Sigmoid colon (tissue), 7 donors: ENCODE measurements around the gene ZXDC. TPM values are rescaled to one million over a fixed set of nuclear protein-coding genes. Genes with fewer than 3 reads are reported as not detected.

Source experiments
- DNase-seq: peaks from one replicate; pipeline ENCODE4 v3.0.0-alpha.2; 2019
- H3K27ac ChIP-seq, 4 donors: fragments of 200-600 bp; sonication (generic); one replicate each; pipeline ENCODE4 v1.5.1; 2016 to 2019; ENCODE audit warnings: mild to moderate bottlenecking in 1 of 4
- H3K27me3 ChIP-seq, 3 donors: fragments of 200-600 bp; sonication (generic); one replicate each; pipeline ENCODE4 v1.5.1; 2019; ENCODE audit warnings: mild to moderate bottlenecking in 1 of 3
- H3K36me3 ChIP-seq, 4 donors: fragments of 200-600 bp; sonication (generic); one replicate each; pipeline ENCODE4 v1.5.1; 2016 to 2019
- H3K4me1 ChIP-seq, 4 donors: fragments of 200-600 bp; sonication (generic); one replicate each; pipeline ENCODE4 v1.5.1; 2017 to 2019
- H3K4me3 ChIP-seq, 4 donors: fragments of 200-600 bp; sonication (generic); one replicate each; pipeline ENCODE4 v1.5.1; 2017 to 2019; ENCODE audit warnings: mild to moderate bottlenecking in 2 of 4, moderate library complexity in 1 of 4
- H3K9me3 ChIP-seq, 4 donors: fragments of 200-600 bp in 3 of 4; sonication (generic) in 3 of 4; one replicate each; pipeline versions ENCODE4 v1.5.1 to v1.6.1; 2013 to 2019
- CTCF ChIP-seq, 4 experiments: fragments of 450-650 bp in 3 of 4; fragments of 200-600 bp in 1 of 4; IDR thresholded peaks; one replicate each; pipeline ENCODE4 v1.5.1; 2016 to 2019; ENCODE audit warnings: antibody characterized with exemption in 4 of 4, mild to moderate bottlenecking in 3 of 4, moderate library complexity in 2 of 4
- EP300 ChIP-seq, 4 donors: sonication (generic); formaldehyde crosslinking; IDR thresholded peaks; one replicate each; pipeline ENCODE4 v1.6.1; 2017; ENCODE audit warnings: antibody characterized with exemption in 4 of 4
- POLR2A ChIP-seq, 2 donors: fragments of 450-650 bp; IDR thresholded peaks; one replicate each; pipeline ENCODE4 v1.6.1; 2016; ENCODE audit warnings: antibody characterized with exemption in 2 of 2, mild to moderate bottlenecking in 2 of 2, moderate library complexity in 2 of 2
- POLR2AphosphoS5 ChIP-seq, 4 donors: sonication (generic); formaldehyde crosslinking; IDR thresholded peaks; one replicate each; pipeline ENCODE4 v1.6.1; 2017; ENCODE audit warnings: antibody characterized with exemption in 4 of 4
- WGBS, 2 donors: extraction: QIAGEN DNeasy Blood & Tissue Kit; methylation state at CpG; one replicate each; pipeline ENCODE4 v1.1.7; 2013; 5-methylcytosine and 5-hydroxymethylcytosine counted together
- intact Hi-C: fragments of 100-400 bp; cut with DNase I; formaldehyde crosslinking; loops from one replicate; pipeline ENCODE4 v1.15.1; 2023
- polyA plus RNA-seq, 3 donors: library from polyadenylated mRNA; stranded (reverse); fragments of 200-250 nt; gene quantifications; one replicate each; pipeline ENCODE4 v1.2.3, GENCODE V29; 2013
- total RNA-seq, 4 donors: library from RNA; depleted of rRNA; stranded (reverse); fragments of >200 nt; gene quantifications; one replicate each; pipeline ENCODE4 v1.1.0, GENCODE V29; 2016
- donor health status: healthy with polysubstance abuse.
- donor health status: Bipolar disorder and iron deficiency.
- donor health status: healthy.

The ZXDC gene
- total and polyA plus RNA-seq, 7 donors = 5.5 to 33.8 (median 26.4) TPM

- DNase-seq = peak; percentile 48
- peaks cover 5 to 35% (median 11%) of the 10 kb centered on the region in 4 donors for H3K36me3 ChIP-seq
- H3K9me3 ChIP-seq = no peaks in the 10 kb centered on the region
- TF ChIP-seq POLR2AphosphoS5 (IDR thresholded peaks at IDR 0.05) (no peak), CTCF (IDR thresholded peaks at IDR 0.05) (no peak), POLR2A (IDR thresholded peaks at IDR 0.05) (no peak), EP300 (IDR thresholded peaks at IDR 0.05) (no peak)
- intact Hi-C loops = no loop called here
- no peaks in the 10 kb centered on the region for H3K27me3 ChIP-seq
- no peak overlapping the region for H3K27ac ChIP-seq
- H3K4me1 ChIP-seq = no peaks in the 10 kb centered on the region
- H3K4me3 ChIP-seq = no peak overlapping the region
- 80 to 92% methylated on average over 6 of the region's 6 CpGs for WGBS, 2 donors
These were observed 41.5 kb downstream of the ZXDC start for GRCh38 chr3:126434264-126434590.

- Histone ChIP-seq H3K27me3 (no peaks in the 10 kb centered on the region), H3K27ac (no peak overlapping the region), H3K4me1 (no peaks in the 10 kb centered on the region), H3K36me3 (peaks cover 2 to 30% (median 11%) of the 10 kb centered on the region in 4 donors), H3K9me3 (no peaks in the 10 kb centered on the region), H3K4me3 (no peak overlapping the region)
- TF ChIP-seq CTCF (IDR thresholded peaks at IDR 0.05) (no peak), POLR2AphosphoS5 (IDR thresholded peaks at IDR 0.05) (no peak), EP300 (IDR thresholded peaks at IDR 0.05) (no peak), POLR2A (IDR thresholded peaks at IDR 0.05) (no peak)
- intact Hi-C loops = no loop called here
- DNase-seq = peak; percentile 65
- WGBS, 2 donors = 96 to 97% methylated on average over 13 of the region's 13 CpGs
These were observed 42.0 kb downstream of the ZXDC start for GRCh38 chr3:126433496-126434263.

- Histone ChIP-seq H3K4me3 (no peak overlapping the region), H3K4me1 (no peaks in the 10 kb centered on the region), H3K27ac (no peak overlapping the region), H3K36me3 (peaks cover 0 to 24% (median 10%) of the 10 kb centered on the region in 4 donors), H3K27me3 (no peaks in the 10 kb centered on the region), H3K9me3 (peaks cover 0 to 3% (median 0%) of the 10 kb centered on the region in 4 donors)
- TF ChIP-seq POLR2A (IDR thresholded peaks at IDR 0.05) (no peak), POLR2AphosphoS5 (IDR thresholded peaks at IDR 0.05) (no peak), CTCF (IDR thresholded peaks at IDR 0.05) (no peak), EP300 (IDR thresholded peaks at IDR 0.05) (no peak)
- WGBS, 2 donors = 96 to 98% methylated on average over 6 of the region's 6 CpGs
- intact Hi-C loops = no loop called here
- DNase-seq = peak; percentile 48
These were observed 42.6 kb downstream of the ZXDC start for GRCh38 chr3:126433105-126433430.

- Histone ChIP-seq H3K9me3 (peaks cover 0 to 3% (median 0%) of the 10 kb centered on the region in 4 donors), H3K4me3 (no peak overlapping the region), H3K36me3 (peaks cover 0 to 18% (median 8%) of the 10 kb centered on the region in 4 donors), H3K27me3 (no peaks in the 10 kb centered on the region), H3K27ac (no peak overlapping the region), H3K4me1 (no peaks in the 10 kb centered on the region)
- 91 to 95% methylated on average over 4 of the region's 4 CpGs for whole genome bisulfite sequencing, 2 donors
- intact Hi-C loops = no loop called here
- no peak for TF ChIP-seq POLR2AphosphoS5 (IDR thresholded peaks at IDR 0.05)
- no peak for TF ChIP-seq POLR2A (IDR thresholded peaks at IDR 0.05)
- TF ChIP-seq CTCF (IDR thresholded peaks at IDR 0.05) = no peak
- TF ChIP-seq EP300 (IDR thresholded peaks at IDR 0.05) = no peak
- DNase-seq = peak; percentile 41
These were observed 43.2 kb downstream of the ZXDC start for GRCh38 chr3:126432361-126433104.
